GM23338 (cell line): ENCODE measurements around the gene RNH1. TPM values are rescaled to one million over a fixed set of nuclear protein-coding genes. Genes with fewer than 3 reads are reported as not detected.

Experiments used
- ATAC-seq: fragments of 200-7000 bp; cut with Tn5 transposase; 3 replicates; pipeline ENCODE4 v1.9.1; 2020
- DNase-seq: peaks from one replicate; pipeline ENCODE4 v3.0.0-alpha.2; 2015; ENCODE audit warnings: low spot score
- H2AFZ ChIP-seq: fragments of 200-600 bp; sonication (generic); 2 replicates; pipeline ENCODE4 v1.8.0; 2016; ENCODE audit warnings: antibody characterized with exemption, mild to moderate bottlenecking, moderate library complexity
- H3F3A ChIP-seq: fragments of 200-600 bp; sonication (generic); replicated peaks from 2 replicates; pipeline ENCODE4 v1.8.0; 2017; ENCODE audit warnings: antibody characterized with exemption, mixed run types, low read depth
- H3K27ac ChIP-seq: fragments of 200-600 bp; sonication (generic); 2 replicates; pipeline ENCODE4 v1.6.1; 2016; ENCODE audit warnings: low read depth
- H3K27me3 ChIP-seq: fragments of 200-600 bp; sonication (generic); 2 replicates; pipeline ENCODE4 v1.8.0; 2016; ENCODE audit warnings: mild to moderate bottlenecking, mixed run types, moderate library complexity; ENCODE audit not compliant: insufficient read depth
- H3K36me3 ChIP-seq: fragments of 200-600 bp; sonication (generic); 2 replicates; pipeline ENCODE4 v1.8.0; 2016; ENCODE audit warnings: mild to moderate bottlenecking; ENCODE audit not compliant: insufficient read depth
- H3K4me1 ChIP-seq: fragments of 200-600 bp; sonication (generic); 2 replicates; pipeline ENCODE4 v1.8.0; 2016; ENCODE audit warnings: mild to moderate bottlenecking, moderate library complexity; ENCODE audit not compliant: insufficient read depth
- H3K4me2 ChIP-seq: fragments of 200-600 bp; sonication (generic); 2 replicates; pipeline ENCODE4 v1.7.1; 2017; ENCODE audit warnings: mixed run types
- H3K4me3 ChIP-seq: fragments of 200-600 bp; sonication (generic); 2 replicates; pipeline ENCODE4 v1.6.1; 2016; ENCODE audit warnings: mixed run types
- H3K79me2 ChIP-seq: fragments of 200-600 bp; sonication (generic); replicated peaks from 2 replicates; pipeline ENCODE4 v1.8.0; 2017; ENCODE audit warnings: mild to moderate bottlenecking; ENCODE audit not compliant: insufficient read depth
- H3K9me2 ChIP-seq: fragments of 200-600 bp; sonication (generic); 2 replicates; pipeline ENCODE4 v1.8.0; 2017; ENCODE audit not compliant: insufficient read depth
- H4K20me1 ChIP-seq: fragments of 200-600 bp; sonication (generic); replicated peaks from 2 replicates; pipeline ENCODE4 v1.8.0; 2017; ENCODE audit warnings: mild to moderate bottlenecking; ENCODE audit not compliant: insufficient read depth
- H3K27ac Mint-ChIP-seq: 2 replicates; pipeline ENCODE4 v1.8.0; 2020; ENCODE audit warnings: inconsistent platforms, mild to moderate bottlenecking, moderate library complexity, mixed read lengths
- H3K27me3 Mint-ChIP-seq: 3 replicates; pipeline ENCODE4 v1.8.0; 2022; ENCODE audit warnings: low read depth, mild to moderate bottlenecking, moderate library complexity, mixed read lengths, inconsistent platforms; ENCODE audit not compliant: insufficient read depth, poor library complexity
- H3K36me3 Mint-ChIP-seq: 3 replicates; pipeline ENCODE4 v1.8.0; 2021; ENCODE audit warnings: low read depth, mild to moderate bottlenecking, inconsistent platforms, moderate library complexity, mixed read lengths
- H3K4me1 Mint-ChIP-seq: 3 replicates; pipeline ENCODE4 v1.8.0; 2020; ENCODE audit warnings: mild to moderate bottlenecking, inconsistent platforms, mixed read lengths
- H3K4me3 Mint-ChIP-seq: 3 replicates; pipeline ENCODE4 v1.8.0; 2021; ENCODE audit warnings: moderate library complexity, mild to moderate bottlenecking, inconsistent platforms, mixed read lengths
- H3K9me3 Mint-ChIP-seq: 3 replicates; pipeline ENCODE4 v1.8.0; 2020; ENCODE audit warnings: moderate library complexity, mild to moderate bottlenecking, inconsistent platforms, mixed read lengths
- EZH2 ChIP-seq: fragments of 200-600 bp; sonication (generic); IDR thresholded peaks from one replicate; pipeline ENCODE4 v1.8.0; 2017; ENCODE audit warnings: antibody characterized with exemption, mild to moderate bottlenecking, low read depth; ENCODE audit not compliant: unreplicated experiment
- EZH2phosphoT487 ChIP-seq: fragments of 200-600 bp; sonication (generic); IDR thresholded peaks from one replicate; pipeline ENCODE4 v1.8.1; 2018; ENCODE audit warnings: antibody characterized with exemption; ENCODE audit not compliant: unreplicated experiment
- POLR2AphosphoS5 ChIP-seq: IDR thresholded peaks from 2 replicates; pipeline ENCODE4 v1.6.1; 2016; ENCODE audit warnings: antibody characterized with exemption, low read depth
- REST ChIP-seq: IDR thresholded peaks from one replicate; pipeline ENCODE4 v1.6.1; 2018; ENCODE audit warnings: antibody characterized with exemption; ENCODE audit not compliant: unreplicated experiment
- STAT1 ChIP-seq: IDR thresholded peaks from one replicate; pipeline ENCODE4 v1.6.1; 2016; ENCODE audit warnings: antibody characterized with exemption; ENCODE audit not compliant: unreplicated experiment
- ZNF331 ChIP-seq: fragments of 250-450 bp; sonication (Bioruptor Pico); IDR thresholded peaks from 2 replicates; pipeline ENCODE4 v1.5.0; 2020; ENCODE audit warnings: low read depth, mild to moderate bottlenecking, moderate library complexity
- ZNF462 ChIP-seq: fragments of 250-450 bp; sonication (Bioruptor Pico); IDR thresholded peaks from 2 replicates; pipeline ENCODE4 v1.5.0; 2020; ENCODE audit warnings: mild to moderate bottlenecking, moderate library complexity
- polyA plus RNA-seq: library from polyadenylated mRNA; unstranded; fragments of >200 nt; fragmentation: Nextera tagmentation; extraction: Ambion mirVana; gene quantifications from 2 replicates; pipeline ENCODE4 v1.2.1, GENCODE V29; 2016
- total RNA-seq: library from RNA; depleted of rRNA; stranded (reverse); fragments of >200 nt; shearing (Covaris generic); gene quantifications from 2 replicates; pipeline ENCODE4 v1.2.3, GENCODE V29; 2014
- TF ChIP-seq, protein P1 (sequence below): IDR thresholded peaks from 2 replicates; pipeline ENCODE4 v1.6.1; 2016; ENCODE audit warnings: antibody characterized with exemption

Gene RNH1
- total and polyA plus RNA-seq, 2 experiments from 2014 or later, result 33.3 to 56.3 TPM

DNA sequence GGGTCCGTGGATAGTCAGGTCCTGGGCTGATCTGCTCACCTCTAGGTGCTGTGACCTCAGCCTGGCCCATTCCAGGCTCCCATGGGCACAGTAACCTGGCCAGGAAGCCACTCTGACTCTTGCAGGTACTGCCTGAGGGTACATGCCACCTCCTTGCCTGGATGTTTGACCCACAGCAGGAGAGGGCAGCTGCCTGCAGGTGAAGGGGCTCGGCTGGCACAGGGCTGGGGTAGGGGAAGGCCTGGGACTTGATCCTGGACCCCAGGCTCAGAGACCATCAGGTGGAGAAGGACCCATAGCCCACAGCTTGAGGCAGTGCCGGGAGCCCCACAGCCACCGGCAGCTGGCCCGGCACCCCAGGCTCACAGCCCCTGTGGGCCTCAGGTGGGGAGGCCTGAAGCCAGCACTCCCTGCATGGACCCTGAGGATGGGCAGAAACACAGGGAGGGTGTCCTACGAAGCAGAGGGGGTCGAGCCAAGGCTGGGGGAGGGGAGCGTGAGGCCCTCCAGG, 33.0 kb upstream of the RNH1 start:
- ATAC-seq (no peak), DNase-seq (no peak)
- H3K4me1 Mint-ChIP-seq, result peaks cover 3% of the 10 kb centered on the region; the same call in 2 of the 3 replicates
- H3K4me3 Mint-ChIP-seq, result no peak overlapping the region
- no peaks in the 10 kb centered on the region; the same call in 1 of the 2 replicates for H3K4me1 ChIP-seq
- no peak overlapping the region for H3K4me3 ChIP-seq
- no peaks in the 10 kb centered on the region for H3K36me3 ChIP-seq
- H3F3A ChIP-seq, result peaks cover 11% of the 10 kb centered on the region
- H4K20me1 ChIP-seq, result no peaks in the 10 kb centered on the region
- no peaks in the 10 kb centered on the region for H3K79me2 ChIP-seq
- peaks cover 2% of the 10 kb centered on the region; the same call in 2 of the 3 replicates for H3K9me3 Mint-ChIP-seq
- H3K27me3 ChIP-seq, result peaks cover 17% of the 10 kb centered on the region; the same call in 1 of the 2 replicates
- H3K4me2 ChIP-seq, result no peak overlapping the region
- H3K27ac Mint-ChIP-seq, result no peak overlapping the region
- H2AFZ ChIP-seq, result no peak overlapping the region
- no peaks in the 10 kb centered on the region for H3K9me2 ChIP-seq
- peaks cover 5% of the 10 kb centered on the region for H3K36me3 Mint-ChIP-seq
- peaks cover 23% of the 10 kb centered on the region for H3K27me3 Mint-ChIP-seq
- H3K27ac ChIP-seq, result no peak overlapping the region
- TF ChIP-seq ZNF331 (no peak), STAT1 (no peak), EZH2 (no peak), POLR2AphosphoS5 (no peak), ZNF462 (CRISPR knock-in tag) (no peak), REST (no peak), EZH2phosphoT487 (no peak)
- TF ChIP-seq, protein P1, sequence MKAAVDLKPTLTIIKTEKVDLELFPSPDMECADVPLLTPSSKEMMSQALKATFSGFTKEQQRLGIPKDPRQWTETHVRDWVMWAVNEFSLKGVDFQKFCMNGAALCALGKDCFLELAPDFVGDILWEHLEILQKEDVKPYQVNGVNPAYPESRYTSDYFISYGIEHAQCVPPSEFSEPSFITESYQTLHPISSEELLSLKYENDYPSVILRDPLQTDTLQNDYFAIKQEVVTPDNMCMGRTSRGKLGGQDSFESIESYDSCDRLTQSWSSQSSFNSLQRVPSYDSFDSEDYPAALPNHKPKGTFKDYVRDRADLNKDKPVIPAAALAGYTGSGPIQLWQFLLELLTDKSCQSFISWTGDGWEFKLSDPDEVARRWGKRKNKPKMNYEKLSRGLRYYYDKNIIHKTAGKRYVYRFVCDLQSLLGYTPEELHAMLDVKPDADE, result no peak
